Thyroid gland (tissue), 4 donors: Measurements from ENCODE around the gene LRRC2.

Source experiments
- POLR2A ChIP-seq, 2 donors: fragments of 450-650 bp; IDR thresholded peaks; one replicate each; pipeline ENCODE4 v1.6.1; 2017; ENCODE audit warnings: antibody characterized with exemption in 2 of 2, mild to moderate bottlenecking in 2 of 2, moderate library complexity in 1 of 2
- TF ChIP-seq, protein P1 (sequence below), 6 experiments: fragments of 200-600 bp in 3 of 6; fragments of 450-650 bp in 3 of 6; sonication (generic) in 3 of 6; IDR thresholded peaks; one replicate each; pipeline ENCODE4 v1.5.1; 2016 to 2019; ENCODE audit warnings: antibody characterized with exemption in 6 of 6, mild to moderate bottlenecking in 2 of 6, inconsistent platforms in 1 of 6, moderate library complexity in 1 of 6

DNA sequence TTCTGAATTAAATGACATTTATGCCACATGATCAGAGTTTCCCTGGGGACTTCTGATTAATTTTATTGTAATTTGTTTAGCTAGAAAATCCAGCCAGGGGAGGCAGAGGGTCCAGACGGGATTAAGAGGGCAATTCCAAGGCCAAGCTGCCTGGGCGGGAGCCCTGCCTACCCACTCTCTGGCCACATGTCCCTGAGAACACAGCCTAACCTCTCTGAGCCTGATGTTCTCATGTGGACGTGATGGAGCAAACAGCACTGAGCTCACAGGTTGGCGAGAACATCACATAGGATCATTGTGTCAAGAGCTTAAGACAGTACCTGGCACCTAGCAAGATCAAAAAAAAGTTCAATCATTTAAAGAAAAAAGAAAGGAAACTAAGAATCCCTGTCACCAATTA is 1.0 kb downstream of the LRRC2 start:
- TF ChIP-seq, protein P1, sequence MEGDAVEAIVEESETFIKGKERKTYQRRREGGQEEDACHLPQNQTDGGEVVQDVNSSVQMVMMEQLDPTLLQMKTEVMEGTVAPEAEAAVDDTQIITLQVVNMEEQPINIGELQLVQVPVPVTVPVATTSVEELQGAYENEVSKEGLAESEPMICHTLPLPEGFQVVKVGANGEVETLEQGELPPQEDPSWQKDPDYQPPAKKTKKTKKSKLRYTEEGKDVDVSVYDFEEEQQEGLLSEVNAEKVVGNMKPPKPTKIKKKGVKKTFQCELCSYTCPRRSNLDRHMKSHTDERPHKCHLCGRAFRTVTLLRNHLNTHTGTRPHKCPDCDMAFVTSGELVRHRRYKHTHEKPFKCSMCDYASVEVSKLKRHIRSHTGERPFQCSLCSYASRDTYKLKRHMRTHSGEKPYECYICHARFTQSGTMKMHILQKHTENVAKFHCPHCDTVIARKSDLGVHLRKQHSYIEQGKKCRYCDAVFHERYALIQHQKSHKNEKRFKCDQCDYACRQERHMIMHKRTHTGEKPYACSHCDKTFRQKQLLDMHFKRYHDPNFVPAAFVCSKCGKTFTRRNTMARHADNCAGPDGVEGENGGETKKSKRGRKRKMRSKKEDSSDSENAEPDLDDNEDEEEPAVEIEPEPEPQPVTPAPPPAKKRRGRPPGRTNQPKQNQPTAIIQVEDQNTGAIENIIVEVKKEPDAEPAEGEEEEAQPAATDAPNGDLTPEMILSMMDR (IDR thresholded peaks at IDR 0.05), result no peak
- no peak for TF ChIP-seq POLR2A (IDR thresholded peaks at IDR 0.05)
